ENCODE measurements around the gene SCN3B. TPM values are rescaled to one million over a fixed set of nuclear protein-coding genes. Genes with fewer than 3 reads are reported as not detected.

Gene SCN3B
- total RNA-seq, 6 donors from 2014 or later = 0.46 to 2.7 (median 1.4) TPM; not detected in 2

- H3K4me3 ChIP-seq = no peak overlapping the region
- ATAC-seq (ENCODE audit: low FRiP score in 2 of 2) = no peak
Measured at GRCh38 chr11:123593570-123593969, 60.9 kb downstream of the SCN3B start.

GRCh38 chr11:123590296-123590912 lies 64.0 kb downstream of the SCN3B start:
- DNase-seq (no peak), ATAC-seq (ENCODE audit: low FRiP score in 2 of 2) (peak in 1 of 2 donors; percentile 13)
- 68 to 69% methylated on average over 6 to 11 of the region's 11 CpGs for WGBS, 2 donors
- Histone ChIP-seq H3K36me3 (no peaks in the 10 kb centered on the region), H3K4me1 (no peaks in the 10 kb centered on the region), H3K27ac (no peak overlapping the region), H3K9me3 (no peaks in the 10 kb centered on the region), H3K4me3 (no peak overlapping the region), H3K27me3 (no peaks in the 10 kb centered on the region)
- TF ChIP-seq POLR2AphosphoS5 (IDR thresholded peaks at IDR 0.05) = no peak

More at GRCh38 chr11:123593570-123593969, 60.9 kb downstream of the SCN3B start:
- no peak overlapping the region for H3K27ac ChIP-seq
- no peaks in the 10 kb centered on the region for H3K27me3 ChIP-seq
- no peak for DNase-seq
- no peaks in the 10 kb centered on the region for H3K4me1 ChIP-seq
- 74 to 94% methylated on average over 5 to 6 of the region's 6 CpGs for WGBS, 2 donors
- no peaks in the 10 kb centered on the region for H3K36me3 ChIP-seq
- TF ChIP-seq POLR2A (IDR thresholded peaks at IDR 0.05) (no peak), CTCF (IDR thresholded peaks at IDR 0.05) (no peak), EP300 (IDR thresholded peaks at IDR 0.05) (no peak), POLR2AphosphoS5 (IDR thresholded peaks at IDR 0.05) (no peak)
- H3K9me3 ChIP-seq = no peaks in the 10 kb centered on the region

DNA sequence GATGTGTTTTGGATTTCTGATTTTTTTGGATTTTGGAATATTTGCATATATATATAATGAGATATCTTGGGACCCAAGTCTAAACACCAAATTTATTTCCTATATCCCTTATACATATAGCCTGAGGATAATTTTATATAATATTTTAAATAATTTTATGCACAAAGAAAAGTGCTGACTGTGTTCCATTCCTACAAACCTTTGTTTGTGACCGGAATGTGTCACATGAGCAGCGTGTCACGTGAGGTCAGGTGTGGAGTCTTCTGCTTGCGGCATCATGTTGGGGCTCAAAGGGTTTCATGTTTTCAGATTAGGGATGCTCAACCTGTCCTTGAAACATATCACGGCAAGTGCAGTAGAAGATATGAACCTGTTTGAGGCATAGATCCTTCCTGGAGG lies 65.6 kb downstream of the SCN3B start:
- Histone ChIP-seq H3K4me1 (no peaks in the 10 kb centered on the region), H3K9me3 (no peaks in the 10 kb centered on the region), H3K27me3 (no peaks in the 10 kb centered on the region), H3K4me3 (no peak overlapping the region), H3K27ac (no peak overlapping the region), H3K36me3 (no peaks in the 10 kb centered on the region)
- ATAC-seq (ENCODE audit: low FRiP score in 2 of 2) (no peak), DNase-seq (no peak)
- no peak for TF ChIP-seq EP300 (IDR thresholded peaks at IDR 0.05)
- no peak for TF ChIP-seq POLR2A (IDR thresholded peaks at IDR 0.05)
- TF ChIP-seq POLR2AphosphoS5 (IDR thresholded peaks at IDR 0.05) = no peak
- TF ChIP-seq CTCF (IDR thresholded peaks at IDR 0.05) = no peak
- WGBS, 2 donors = 94 to 99% methylated on average over 5 of the region's 5 CpGs

DNA sequence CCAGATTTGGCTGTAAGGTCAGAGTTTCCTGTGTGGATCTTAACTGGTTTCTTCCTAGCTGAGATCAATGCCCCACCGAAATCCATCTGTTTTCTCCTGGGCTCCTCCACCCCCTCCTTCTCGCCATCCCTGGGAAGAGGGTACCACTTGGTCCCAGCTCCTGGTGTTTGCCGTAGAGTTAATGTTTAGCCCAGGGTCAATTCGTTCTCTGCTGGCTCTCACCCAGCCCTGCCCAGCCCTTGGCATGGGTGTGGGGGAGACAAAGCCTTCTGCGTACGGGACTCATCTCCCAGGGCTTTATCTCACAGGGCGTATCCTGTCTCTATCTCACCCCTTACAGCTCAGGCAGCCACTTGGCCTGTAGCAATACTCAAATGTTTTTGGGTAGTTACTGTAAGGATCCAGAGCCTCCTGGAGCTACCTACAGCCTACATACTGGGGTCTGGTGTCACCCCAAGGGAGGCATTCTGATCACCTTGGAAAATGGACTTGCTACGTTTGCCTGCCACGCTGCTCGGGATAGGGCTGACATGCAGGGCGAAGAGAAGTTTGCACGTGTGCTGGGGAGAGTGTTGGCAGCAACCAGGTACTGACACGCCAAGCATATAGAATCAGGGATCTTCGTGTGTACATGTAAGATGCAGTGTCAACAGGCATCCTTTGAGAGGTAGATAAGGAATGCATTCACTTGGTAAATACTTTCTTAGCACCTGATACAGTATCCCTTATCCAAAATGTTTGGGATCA lies 66.1 kb downstream of the SCN3B start:
- no peaks in the 10 kb centered on the region for H3K9me3 ChIP-seq
- no peak for TF ChIP-seq EP300 (IDR thresholded peaks at IDR 0.05)
- no peak for TF ChIP-seq POLR2A (IDR thresholded peaks at IDR 0.05)
- no peak for TF ChIP-seq CTCF (IDR thresholded peaks at IDR 0.05)
- TF ChIP-seq POLR2AphosphoS5 (IDR thresholded peaks at IDR 0.05) = no peak

DNA sequence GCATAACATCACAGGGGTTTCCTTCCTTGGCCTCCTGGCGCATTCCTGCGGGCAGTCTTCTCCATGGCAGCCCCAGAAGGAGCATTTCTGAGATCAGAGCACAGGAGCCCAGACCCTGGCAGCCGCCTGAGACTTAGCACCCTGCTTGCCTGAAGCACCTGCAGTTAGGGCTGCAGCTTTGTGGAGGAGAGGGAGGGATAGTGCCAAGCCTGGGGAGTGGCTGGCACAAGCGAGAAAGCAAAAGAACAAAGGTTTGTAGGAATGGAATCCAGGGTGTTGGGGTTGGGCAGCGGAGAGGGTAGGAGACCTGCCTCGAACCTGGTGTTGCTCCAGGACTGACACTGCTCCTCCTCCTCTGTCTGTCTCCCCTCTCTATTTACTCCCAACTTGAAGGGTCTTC lies 66.9 kb downstream of the SCN3B start:
- ATAC-seq (ENCODE audit: low FRiP score in 2 of 2) (no peak), DNase-seq (no peak)
- H3K9me3 ChIP-seq = no peaks in the 10 kb centered on the region
- H3K36me3 ChIP-seq = no peaks in the 10 kb centered on the region
- H3K27ac ChIP-seq = no peak overlapping the region
- 69 to 82% methylated on average over 5 to 6 of the region's 6 CpGs for WGBS, 2 donors
- H3K4me3 ChIP-seq = no peak overlapping the region
- H3K4me1 ChIP-seq = no peaks in the 10 kb centered on the region
- H3K27me3 ChIP-seq = no peaks in the 10 kb centered on the region
- TF ChIP-seq EP300 (IDR thresholded peaks at IDR 0.05) = no peak
- no peak for TF ChIP-seq POLR2A (IDR thresholded peaks at IDR 0.05)
- no peak for TF ChIP-seq CTCF (IDR thresholded peaks at IDR 0.05)
- TF ChIP-seq POLR2AphosphoS5 (IDR thresholded peaks at IDR 0.05) = no peak

More for the DNA sequence above, 66.1 kb downstream of the SCN3B start:
- no peak overlapping the region for H3K4me3 ChIP-seq
- no peaks in the 10 kb centered on the region for H3K27me3 ChIP-seq
- no peak for ATAC-seq (ENCODE audit: low FRiP score in 2 of 2)
- no peaks in the 10 kb centered on the region for H3K4me1 ChIP-seq
- DNase-seq = no peak
- no peak overlapping the region for H3K27ac ChIP-seq
- WGBS, 2 donors = 76 to 84% methylated on average over 8 to 14 of the region's 14 CpGs
- no peaks in the 10 kb centered on the region for H3K36me3 ChIP-seq

Measured in upper lobe of left lung (tissue), 6 donors.